Measurements from ENCODE around the gene OR10H4. TPM values are rescaled to one million over a fixed set of nuclear protein-coding genes. Genes with fewer than 3 reads are reported as not detected.
"Not testable (repeated sequence)": the region's sequence is repeated elsewhere in the genome, so short reads cannot be mapped to it uniquely, and the experiment has no call there.

The OR10H4 gene, protein sequence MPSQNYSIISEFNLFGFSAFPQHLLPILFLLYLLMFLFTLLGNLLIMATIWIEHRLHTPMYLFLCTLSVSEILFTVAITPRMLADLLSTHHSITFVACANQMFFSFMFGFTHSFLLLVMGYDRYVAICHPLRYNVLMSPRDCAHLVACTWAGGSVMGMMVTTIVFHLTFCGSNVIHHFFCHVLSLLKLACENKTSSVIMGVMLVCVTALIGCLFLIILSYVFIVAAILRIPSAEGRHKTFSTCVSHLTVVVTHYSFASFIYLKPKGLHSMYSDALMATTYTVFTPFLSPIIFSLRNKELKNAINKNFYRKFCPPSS
- not detected for polyA plus RNA-seq (2013, experiment 1 of 2)
- not detected for polyA plus RNA-seq (2013, experiment 2 of 2)

DNA sequence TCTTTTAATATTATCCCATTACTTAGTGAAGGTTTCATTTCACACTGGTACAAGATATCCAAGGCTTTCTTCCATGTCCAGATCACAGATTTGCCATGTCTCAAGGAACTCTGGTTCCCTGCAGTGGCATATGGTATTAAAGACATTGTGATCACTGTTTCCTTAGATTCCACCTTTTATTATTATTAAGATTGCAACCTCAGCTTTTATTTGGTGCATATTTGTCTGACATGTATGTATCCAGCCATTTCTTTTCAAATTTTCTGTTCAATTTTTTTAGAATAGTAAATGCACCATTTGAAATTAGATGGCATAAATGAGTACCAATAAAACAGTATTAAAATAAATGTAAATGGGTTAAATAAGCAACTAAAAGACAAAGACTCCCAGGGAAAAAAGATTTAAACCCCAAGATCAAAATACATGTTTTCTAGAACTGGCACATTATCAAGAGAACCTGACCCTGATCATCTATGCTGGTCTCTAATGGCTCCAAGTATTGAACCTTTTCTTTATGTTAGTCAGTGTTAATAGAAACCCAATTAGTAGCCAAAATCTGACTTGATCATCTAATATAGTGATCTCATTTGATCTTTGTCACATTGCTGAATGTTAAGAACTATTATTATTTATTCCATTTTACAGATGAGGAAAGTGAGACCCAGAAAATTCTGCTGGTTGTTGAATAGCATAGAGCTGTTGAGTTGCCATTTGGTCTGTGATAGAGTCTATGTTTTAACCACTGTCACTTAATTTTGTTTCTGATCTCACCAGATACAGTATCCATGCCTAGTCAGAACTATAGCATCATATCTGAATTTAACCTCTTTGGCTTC lies at the start of gene OR10H4:
Gene OR10H4 (plus strand): TSS at position 786 of the 836 bp plus-strand sequence. CDS start 0 bp downstream, at position 786.
- no peaks in the 10 kb centered on the region for H3K36me3 ChIP-seq (ENCODE audit: control insufficient read depth, insufficient read depth, low read length)
- H3K27ac ChIP-seq (ENCODE audit: low read depth, low read length, severe bottlenecking): no peak within 1 kb of the TSS
- H3K9me3 ChIP-seq (ENCODE audit: control insufficient read depth, low read length): peaks cover 43% of the 10 kb centered on the region
- H3K4me1 ChIP-seq (ENCODE audit: control insufficient read depth, insufficient read depth, low read length, poor library complexity, severe bottlenecking): no peaks in the 10 kb centered on the region
- H3K4me3 ChIP-seq (ENCODE audit: extremely low read depth, insufficient read depth, low read length, poor library complexity, severe bottlenecking): no peak within 1 kb of the TSS

GRCh38 chr19:15899561-15899960 lies 49.2 kb upstream of the OR10H4 start:
- not testable (repeated sequence) for H3K36me3 ChIP-seq (ENCODE audit: control insufficient read depth, insufficient read depth, low read length)
- 88 to 94% methylated on average over 15 to 20 of the region's 30 CpGs for WGBS, 2 experiments (ENCODE audit: insufficient coverage in 2 of 2)

GRCh38 chr19:15900032-15900431 lies 48.8 kb upstream of the OR10H4 start:
- not testable (repeated sequence) for H3K36me3 ChIP-seq (ENCODE audit: control insufficient read depth, insufficient read depth, low read length)

More at GRCh38 chr19:15899561-15899960, 49.2 kb upstream of the OR10H4 start:
- not testable (repeated sequence) for H3K4me1 ChIP-seq (ENCODE audit: control insufficient read depth, insufficient read depth, low read length, poor library complexity, severe bottlenecking); H3K27ac ChIP-seq (ENCODE audit: low read depth, low read length, severe bottlenecking); H3K4me3 ChIP-seq (ENCODE audit: extremely low read depth, insufficient read depth, low read length, poor library complexity, severe bottlenecking)
- peaks cover 32% of the 10 kb centered on the region for H3K9me3 ChIP-seq (ENCODE audit: control insufficient read depth, low read length)

GRCh38 chr19:15900504-15900903 lies 48.3 kb upstream of the OR10H4 start:
- Histone ChIP-seq H3K27ac (ENCODE audit: low read depth, low read length, severe bottlenecking) (no peak overlapping the region), H3K4me1 (ENCODE audit: control insufficient read depth, insufficient read depth, low read length, poor library complexity, severe bottlenecking) (no peaks in the 10 kb centered on the region), H3K36me3 (ENCODE audit: control insufficient read depth, insufficient read depth, low read length) (no peaks in the 10 kb centered on the region), H3K9me3 (ENCODE audit: control insufficient read depth, low read length) (peaks cover 29% of the 10 kb centered on the region), H3K4me3 (ENCODE audit: extremely low read depth, insufficient read depth, low read length, poor library complexity, severe bottlenecking) (no peak overlapping the region)
- WGBS, 2 experiments (ENCODE audit: insufficient coverage in 2 of 2): 60 to 66% methylated on average over 4 to 5 of the region's 11 CpGs

More at GRCh38 chr19:15900032-15900431, 48.8 kb upstream of the OR10H4 start:
- 63% methylated on average over 3 of the region's 15 CpGs; no CpG with 5 or more reads in 1 of the 2 experiments for WGBS, 2 experiments (ENCODE audit: insufficient coverage in 2 of 2)
- not testable (repeated sequence) for H3K27ac ChIP-seq (ENCODE audit: low read depth, low read length, severe bottlenecking); H3K4me3 ChIP-seq (ENCODE audit: extremely low read depth, insufficient read depth, low read length, poor library complexity, severe bottlenecking); H3K4me1 ChIP-seq (ENCODE audit: control insufficient read depth, insufficient read depth, low read length, poor library complexity, severe bottlenecking)
- peaks cover 27% of the 10 kb centered on the region for H3K9me3 ChIP-seq (ENCODE audit: control insufficient read depth, low read length)

GRCh38 chr19:15902254-15902653 lies 46.6 kb upstream of the OR10H4 start:
- 68 to 80% methylated on average over 8 to 11 of the region's 11 CpGs for WGBS, 2 experiments (ENCODE audit: insufficient coverage in 2 of 2)
- Histone ChIP-seq H3K27ac (ENCODE audit: low read depth, low read length, severe bottlenecking) (no peak overlapping the region), H3K4me1 (ENCODE audit: control insufficient read depth, insufficient read depth, low read length, poor library complexity, severe bottlenecking) (no peaks in the 10 kb centered on the region), H3K9me3 (ENCODE audit: control insufficient read depth, low read length) (peaks cover 21% of the 10 kb centered on the region), H3K4me3 (ENCODE audit: extremely low read depth, insufficient read depth, low read length, poor library complexity, severe bottlenecking) (no peak overlapping the region), H3K36me3 (ENCODE audit: control insufficient read depth, insufficient read depth, low read length) (no peaks in the 10 kb centered on the region)

DNA sequence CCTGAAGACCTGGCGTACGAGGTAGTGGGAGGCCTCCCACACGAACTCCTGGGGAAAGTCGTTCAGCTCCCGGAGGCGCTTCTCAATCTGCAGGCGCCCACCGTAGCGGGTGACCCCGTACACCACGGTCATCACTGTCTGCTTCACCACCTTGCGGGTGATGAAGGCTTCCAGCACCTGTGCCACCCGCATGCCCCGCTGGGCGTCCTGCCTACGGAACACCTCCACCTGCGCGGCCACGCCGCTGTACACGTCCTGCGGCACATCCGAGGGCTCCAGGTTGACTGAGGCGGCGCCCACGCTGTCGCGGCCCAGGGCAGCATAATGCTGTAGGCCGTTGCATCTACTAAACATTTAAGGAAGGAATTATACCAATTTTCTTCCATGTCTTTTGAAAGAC lies 45.9 kb upstream of the OR10H4 start:
- not testable (repeated sequence) for H3K4me3 ChIP-seq (ENCODE audit: extremely low read depth, insufficient read depth, low read length, poor library complexity, severe bottlenecking); H3K4me1 ChIP-seq (ENCODE audit: control insufficient read depth, insufficient read depth, low read length, poor library complexity, severe bottlenecking); H3K27ac ChIP-seq (ENCODE audit: low read depth, low read length, severe bottlenecking); H3K36me3 ChIP-seq (ENCODE audit: control insufficient read depth, insufficient read depth, low read length)
- 84 to 91% methylated on average over 18 to 21 of the region's 29 CpGs for WGBS, 2 experiments (ENCODE audit: insufficient coverage in 2 of 2)
- H3K9me3 ChIP-seq (ENCODE audit: control insufficient read depth, low read length): peaks cover 16% of the 10 kb centered on the region

DNA sequence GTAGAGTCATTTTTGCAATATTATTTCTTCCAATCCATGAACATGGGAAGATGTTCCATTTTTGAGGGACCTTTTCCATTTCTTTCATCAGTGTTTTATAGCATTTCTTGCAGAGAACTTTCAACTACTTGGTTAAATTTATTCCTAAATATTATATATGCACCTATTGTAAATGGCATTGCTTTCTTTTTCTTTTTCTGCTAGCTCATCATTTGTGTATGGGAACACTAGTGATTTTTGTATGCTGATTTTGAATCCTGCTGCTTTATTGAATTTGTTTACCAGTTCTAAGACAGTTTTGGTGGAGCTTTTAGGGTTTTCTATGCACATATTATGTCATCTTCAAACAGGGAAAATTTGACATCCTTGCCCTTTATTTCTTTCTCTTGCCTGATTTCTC lies 43.8 kb upstream of the OR10H4 start:
- Histone ChIP-seq H3K4me1 (ENCODE audit: control insufficient read depth, insufficient read depth, low read length, poor library complexity, severe bottlenecking) (no peaks in the 10 kb centered on the region), H3K9me3 (ENCODE audit: control insufficient read depth, low read length) (peaks cover 16% of the 10 kb centered on the region), H3K36me3 (ENCODE audit: control insufficient read depth, insufficient read depth, low read length) (no peaks in the 10 kb centered on the region), H3K4me3 (ENCODE audit: extremely low read depth, insufficient read depth, low read length, poor library complexity, severe bottlenecking) (no peak overlapping the region), H3K27ac (ENCODE audit: low read depth, low read length, severe bottlenecking) (no peak overlapping the region)

DNA sequence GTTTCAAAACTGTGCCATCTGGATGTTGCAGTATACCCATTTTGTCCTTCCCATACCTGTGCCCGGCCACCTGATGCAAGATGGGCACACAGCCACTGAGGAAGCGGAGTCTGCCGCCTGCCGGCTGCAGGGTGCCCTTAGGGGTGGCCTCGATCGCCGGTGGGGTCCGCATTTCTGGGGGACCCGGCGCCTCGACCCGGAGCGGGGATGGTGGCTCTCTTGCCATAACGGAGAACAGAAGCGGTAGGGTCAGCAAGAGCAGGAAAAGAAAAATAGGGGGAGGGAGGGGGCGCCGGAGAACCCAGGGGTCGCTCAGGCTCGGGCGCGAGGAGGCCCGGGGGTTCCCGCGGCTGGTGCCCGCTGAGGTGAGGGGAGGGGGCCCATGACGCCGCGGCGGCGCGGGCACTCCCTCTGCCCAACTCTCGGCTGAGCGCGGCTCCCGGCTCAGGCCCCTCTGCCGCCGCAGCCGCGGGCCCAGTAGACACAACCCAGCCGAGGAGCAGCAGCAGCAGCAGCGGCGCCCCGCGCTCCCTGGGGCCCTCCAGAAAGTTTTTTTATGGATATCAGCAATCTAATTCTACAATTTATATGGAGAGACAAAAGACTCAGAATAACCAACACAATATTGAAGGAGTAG lies 37.1 kb upstream of the OR10H4 start:
- 85 to 86% methylated on average over 23 to 32 of the region's 44 CpGs for WGBS, 2 experiments (ENCODE audit: insufficient coverage in 2 of 2)

DNA sequence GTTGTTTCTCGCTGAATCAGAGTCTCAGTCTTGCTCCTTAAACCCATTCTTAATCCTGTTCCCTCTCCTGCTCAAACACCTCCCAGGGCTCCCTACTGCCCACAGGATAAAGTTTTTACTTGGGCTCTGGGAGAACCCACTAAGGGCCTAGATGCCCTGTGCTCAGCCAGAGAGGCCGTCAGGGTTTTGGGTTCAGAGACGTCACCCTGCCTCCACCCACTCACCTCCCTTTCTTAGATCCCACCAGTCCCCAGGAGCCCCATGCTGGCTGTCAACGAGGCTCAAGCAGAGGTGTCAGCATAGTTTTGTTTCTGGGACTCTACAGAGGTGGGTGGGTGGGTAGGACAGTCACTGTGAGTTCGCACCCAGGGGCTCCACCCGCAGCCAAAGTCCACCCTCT lies 35.4 kb upstream of the OR10H4 start:
- peaks cover 50% of the 10 kb centered on the region for H3K9me3 ChIP-seq (ENCODE audit: control insufficient read depth, low read length)
- 61 to 71% methylated on average over 3 of the region's 6 CpGs for WGBS, 2 experiments (ENCODE audit: insufficient coverage in 2 of 2)
- no peaks in the 10 kb centered on the region for H3K36me3 ChIP-seq (ENCODE audit: control insufficient read depth, insufficient read depth, low read length)
- no peak overlapping the region for H3K4me3 ChIP-seq (ENCODE audit: extremely low read depth, insufficient read depth, low read length, poor library complexity, severe bottlenecking)
- H3K4me1 ChIP-seq (ENCODE audit: control insufficient read depth, insufficient read depth, low read length, poor library complexity, severe bottlenecking): no peaks in the 10 kb centered on the region
- no peak overlapping the region for H3K27ac ChIP-seq (ENCODE audit: low read depth, low read length, severe bottlenecking)

More for the DNA sequence above, 37.1 kb upstream of the OR10H4 start:
- H3K9me3 ChIP-seq (ENCODE audit: control insufficient read depth, low read length): peaks cover 49% of the 10 kb centered on the region
- no peak overlapping the region for H3K4me3 ChIP-seq (ENCODE audit: extremely low read depth, insufficient read depth, low read length, poor library complexity, severe bottlenecking)
- H3K4me1 ChIP-seq (ENCODE audit: control insufficient read depth, insufficient read depth, low read length, poor library complexity, severe bottlenecking): no peaks in the 10 kb centered on the region
- H3K27ac ChIP-seq (ENCODE audit: low read depth, low read length, severe bottlenecking): no peak overlapping the region
- H3K36me3 ChIP-seq (ENCODE audit: control insufficient read depth, insufficient read depth, low read length): no peaks in the 10 kb centered on the region

- Histone ChIP-seq H3K9me3 (ENCODE audit: control insufficient read depth, low read length) (peaks cover 50% of the 10 kb centered on the region), H3K4me3 (ENCODE audit: extremely low read depth, insufficient read depth, low read length, poor library complexity, severe bottlenecking) (no peak overlapping the region), H3K4me1 (ENCODE audit: control insufficient read depth, insufficient read depth, low read length, poor library complexity, severe bottlenecking) (no peaks in the 10 kb centered on the region), H3K27ac (ENCODE audit: low read depth, low read length, severe bottlenecking) (no peak overlapping the region), H3K36me3 (ENCODE audit: control insufficient read depth, insufficient read depth, low read length) (no peaks in the 10 kb centered on the region)
- WGBS, 2 experiments (ENCODE audit: insufficient coverage in 2 of 2): 80 to 93% methylated on average over 6 of the region's 8 CpGs
Measured at GRCh38 chr19:15913830-15914229, 35.0 kb upstream of the OR10H4 start.

All from mesodermal cell (in vitro differentiated cells).